Right forelimb (tissue), 1 donor: Measurements from ENCODE around the gene SPRYD3.
"Not testable (repeated sequence)": the region's sequence is repeated elsewhere in the genome, so short reads cannot be mapped to it uniquely, and the experiment has no call there.

Experiments used
- DNase-seq: peaks from one replicate; pipeline ENCODE4 v3.0.0-alpha.2; 2018

SPRYD3 gene

DNA sequence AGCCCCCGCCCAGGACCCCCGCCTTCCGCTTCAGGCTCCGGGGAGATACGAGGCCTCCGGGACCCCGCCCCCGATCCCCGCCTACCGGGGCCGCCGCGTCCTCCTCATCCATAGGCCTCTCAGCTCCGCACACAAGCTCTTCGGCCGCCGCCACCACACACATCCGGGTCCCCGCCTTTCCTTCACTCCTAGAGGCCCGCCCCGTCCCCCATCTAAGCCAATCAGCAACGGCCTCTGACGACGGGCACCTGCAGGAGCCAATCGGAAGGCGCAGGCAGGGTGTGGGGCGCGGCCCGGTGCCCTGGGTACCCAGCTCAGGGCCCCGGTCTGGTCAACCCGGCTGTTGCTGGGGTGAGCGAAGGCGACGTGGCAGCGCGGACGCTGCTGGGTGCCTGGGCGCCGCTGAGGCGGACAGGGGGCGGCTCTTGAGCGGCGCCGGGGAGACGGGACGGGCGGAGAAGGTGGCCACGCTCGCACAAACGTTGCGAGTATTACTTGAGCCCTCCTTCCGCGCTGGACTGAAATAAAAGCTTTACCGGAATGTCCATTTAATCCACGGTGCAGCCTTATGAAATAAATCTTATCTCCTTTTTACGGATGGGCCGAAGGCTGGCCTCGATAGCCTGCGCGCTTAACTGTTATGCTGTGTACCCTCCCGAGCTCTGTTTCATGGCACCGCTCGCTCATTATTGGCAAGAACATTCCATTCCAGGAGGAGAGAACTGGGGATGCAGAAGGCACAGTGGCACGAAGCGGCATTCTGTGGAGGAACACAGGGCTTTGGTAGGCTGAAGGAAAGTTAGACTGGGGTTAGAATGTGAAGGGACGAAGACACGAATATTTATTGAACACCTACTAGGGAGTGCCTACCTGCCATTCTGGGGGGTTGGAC is at the start of gene SPRYD3:
Gene SPRYD3, minus strand, starts transcription at position 165 of the 892 bp plus-strand sequence. Its CDS starts 57 bp downstream, at position 108.
- peak; percentile 99 for DNase-seq

- DNase-seq = no peak
Observed at GRCh38 chr12:53127169-53127568, 48.0 kb upstream of the SPRYD3 start.

- DNase-seq = no peak
Observed at GRCh38 chr12:53124352-53124723, 45.1 kb upstream of the SPRYD3 start.

DNA sequence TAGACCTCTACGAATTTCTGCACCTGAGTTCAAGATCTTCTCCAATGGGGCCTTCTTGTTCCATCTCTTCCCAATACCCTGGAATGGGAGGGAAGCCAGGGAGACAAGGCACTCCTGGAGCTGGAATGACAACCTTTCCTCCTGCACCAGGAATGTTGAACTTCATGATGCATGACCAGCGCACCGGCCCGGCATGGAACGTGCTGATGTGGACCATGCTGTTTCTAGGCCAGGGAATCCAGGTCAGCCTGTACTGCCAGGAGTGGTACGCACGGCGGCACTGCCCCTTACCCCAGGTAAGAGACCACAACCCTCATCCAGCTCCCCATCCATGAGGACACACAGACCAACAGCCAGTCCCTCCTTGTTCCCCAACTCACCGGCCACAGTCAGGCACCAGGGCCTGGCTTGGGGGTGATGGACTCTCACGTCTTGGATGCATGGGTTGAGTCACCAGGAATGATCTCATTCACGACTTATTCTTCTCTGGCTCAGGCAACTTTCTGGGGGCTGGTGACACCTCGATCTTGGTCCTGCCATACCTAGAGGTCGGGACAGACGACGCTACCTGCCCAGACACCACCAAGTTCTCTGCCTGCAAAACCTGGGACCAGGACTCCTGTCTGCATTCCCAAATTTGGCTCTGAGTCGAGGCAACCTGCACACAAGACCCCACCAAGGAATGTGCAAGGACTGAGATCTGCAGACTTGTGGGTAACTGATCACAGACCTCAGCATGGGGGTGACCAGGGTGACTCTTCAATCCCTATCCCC is 44.6 kb upstream of the SPRYD3 start:
- DNase-seq = no peak

DNA sequence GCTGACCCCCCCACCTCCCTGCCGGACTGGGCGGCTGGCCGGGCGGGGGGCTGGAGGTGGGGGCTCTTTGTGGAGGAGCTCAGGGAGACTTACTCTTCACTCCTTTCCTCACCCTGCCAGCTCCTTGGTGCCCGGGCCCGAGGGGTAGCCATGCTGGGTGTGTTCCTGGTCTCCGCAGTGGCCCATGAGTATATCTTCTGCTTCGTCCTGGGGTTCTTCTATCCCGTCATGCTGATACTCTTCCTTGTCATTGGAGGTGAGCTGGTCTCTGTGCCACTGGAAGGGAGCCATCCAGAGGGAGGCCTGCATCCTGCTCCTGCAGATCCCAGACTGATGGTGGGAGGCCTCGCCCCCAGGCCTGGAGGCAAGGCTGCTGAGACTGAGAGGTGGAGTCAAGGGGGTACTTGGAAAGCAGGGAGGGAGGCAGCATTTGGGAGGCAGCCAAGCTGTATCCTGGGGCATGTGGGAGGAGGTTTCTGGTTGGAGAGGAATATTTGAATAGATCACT is 43.8 kb upstream of the SPRYD3 start:
- DNase-seq = no peak

DNA sequence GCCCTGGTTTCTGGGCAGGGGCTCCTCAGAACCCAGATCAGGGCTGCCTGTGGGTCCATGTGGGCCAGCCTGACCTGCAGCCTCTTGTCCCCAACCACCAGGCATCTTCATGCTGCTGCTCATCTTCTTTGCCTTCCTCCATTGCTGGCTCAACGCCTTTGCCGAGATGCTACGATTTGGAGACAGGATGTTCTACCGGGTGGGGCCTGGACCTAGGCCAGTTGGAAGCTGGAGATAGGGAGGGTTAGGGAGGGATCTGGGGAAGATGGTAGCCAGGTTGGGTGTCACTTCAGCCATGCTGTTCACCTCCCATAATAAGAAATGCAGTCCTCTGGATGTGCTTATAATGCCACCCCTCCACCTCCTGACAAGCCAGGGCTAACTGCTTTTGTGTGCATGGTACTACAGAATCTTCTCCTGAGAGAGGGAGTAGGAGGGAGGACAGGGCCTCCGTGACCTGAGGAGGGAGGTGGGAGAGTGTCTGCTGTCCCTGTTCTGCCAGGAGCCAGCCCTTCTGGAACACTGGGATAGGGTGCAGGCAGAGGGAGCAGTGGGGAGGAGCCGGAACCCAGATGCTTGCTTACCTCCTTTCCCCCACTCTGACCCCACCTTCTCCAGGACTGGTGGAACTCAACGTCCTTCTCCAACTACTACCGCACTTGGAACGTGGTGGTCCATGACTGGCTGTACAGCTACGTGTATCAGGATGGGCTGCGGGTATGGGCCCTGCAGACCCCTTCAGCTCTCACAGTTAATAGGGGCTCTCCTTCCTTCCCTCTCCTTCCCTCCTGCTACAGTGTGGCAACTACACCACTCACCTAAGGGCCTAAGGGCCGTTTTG is 41.7 kb upstream of the SPRYD3 start:
- no peak for DNase-seq

DNA sequence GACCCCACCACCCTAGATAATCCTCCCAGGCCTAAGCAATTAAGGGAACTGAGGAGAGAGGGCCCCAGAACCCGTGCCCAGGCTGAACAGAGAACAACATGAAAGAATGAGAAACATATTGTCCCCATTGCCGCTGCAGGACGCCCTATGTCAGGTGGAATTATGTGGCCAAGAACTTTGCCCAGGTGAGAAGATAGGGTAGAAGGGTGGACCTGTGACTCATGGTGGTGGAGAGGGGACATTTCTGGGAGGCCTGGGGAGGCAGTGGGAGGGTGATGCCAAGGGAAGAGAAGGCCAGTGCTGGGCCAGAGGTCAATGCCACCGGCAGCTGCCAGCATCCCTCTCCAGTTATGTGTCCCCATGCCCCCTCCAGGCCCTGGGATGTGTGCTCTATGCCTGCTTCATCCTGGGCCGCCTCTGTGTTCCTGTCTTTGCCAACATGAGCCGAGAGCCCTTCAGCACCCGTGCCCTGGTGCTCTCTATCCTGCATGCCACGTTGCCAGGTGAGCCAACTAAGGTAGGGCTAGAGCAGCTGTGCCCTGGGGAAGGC is 39.6 kb upstream of the SPRYD3 start:
- DNase-seq = no peak

DNA sequence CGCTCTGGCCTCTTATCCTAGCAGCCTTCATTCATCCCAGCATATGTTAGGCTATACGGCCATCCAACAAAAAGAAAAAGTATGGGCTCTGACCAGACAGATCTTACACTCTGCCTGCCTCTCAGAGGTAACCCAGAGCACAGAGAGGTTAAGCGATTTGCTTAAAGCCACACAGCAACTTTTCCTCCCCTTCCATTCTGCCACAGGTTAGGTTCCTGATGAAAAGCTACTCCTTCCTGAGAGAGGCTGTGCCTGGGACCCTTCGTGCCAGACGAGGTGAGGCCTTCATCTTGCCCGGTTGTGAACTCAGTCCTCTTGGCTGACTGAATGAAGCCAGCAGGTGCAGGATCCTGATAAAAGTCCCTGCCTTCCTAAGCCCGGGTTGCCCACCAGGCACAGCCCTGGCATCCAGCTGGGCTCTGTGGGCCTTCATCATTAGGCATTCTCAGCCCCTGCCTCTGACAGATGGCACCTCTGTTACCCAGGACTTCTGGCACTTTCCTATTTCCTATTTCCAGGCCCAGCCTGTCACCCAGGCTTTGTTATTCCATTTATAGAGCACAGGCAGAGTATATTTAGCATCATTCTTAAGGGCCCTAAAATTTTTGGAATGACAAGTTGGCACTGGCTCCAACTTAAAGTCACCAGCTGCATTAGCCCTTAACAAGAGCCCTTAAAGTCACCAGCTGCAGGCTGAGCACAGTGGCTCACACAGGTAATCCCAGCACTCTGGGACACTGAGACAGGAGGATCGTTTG is 36.9 kb upstream of the SPRYD3 start:
- no peak for DNase-seq

GRCh38 chr12:53115112-53115890 is 36.1 kb upstream of the SPRYD3 start:
- no peak for DNase-seq

GRCh38 chr12:53113951-53114350 is 34.8 kb upstream of the SPRYD3 start:
- DNase-seq = no peak

- DNase-seq = no peak
Observed at GRCh38 chr12:53113136-53113705, 34.0 kb upstream of the SPRYD3 start.

DNA sequence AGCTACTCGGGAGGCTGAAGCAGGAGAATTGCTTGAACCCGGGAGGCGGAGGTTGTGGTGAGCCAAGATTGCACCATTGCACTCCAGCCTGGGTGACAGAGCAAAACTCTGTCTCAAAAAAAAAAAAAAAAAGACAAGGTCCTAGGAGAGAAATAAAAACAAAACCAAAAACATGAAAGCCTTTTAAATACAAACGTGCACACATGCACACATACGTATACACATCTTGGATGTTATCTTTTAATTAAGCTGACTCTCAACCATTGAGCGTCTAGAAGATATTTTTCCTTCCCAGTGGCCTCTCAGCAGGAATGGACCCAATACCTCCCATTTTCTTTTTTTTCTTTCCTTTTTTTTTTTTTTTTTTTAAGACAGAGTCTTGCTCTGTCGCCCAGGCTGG is 33.2 kb upstream of the SPRYD3 start:
- DNase-seq = not testable (repeated sequence)

DNA sequence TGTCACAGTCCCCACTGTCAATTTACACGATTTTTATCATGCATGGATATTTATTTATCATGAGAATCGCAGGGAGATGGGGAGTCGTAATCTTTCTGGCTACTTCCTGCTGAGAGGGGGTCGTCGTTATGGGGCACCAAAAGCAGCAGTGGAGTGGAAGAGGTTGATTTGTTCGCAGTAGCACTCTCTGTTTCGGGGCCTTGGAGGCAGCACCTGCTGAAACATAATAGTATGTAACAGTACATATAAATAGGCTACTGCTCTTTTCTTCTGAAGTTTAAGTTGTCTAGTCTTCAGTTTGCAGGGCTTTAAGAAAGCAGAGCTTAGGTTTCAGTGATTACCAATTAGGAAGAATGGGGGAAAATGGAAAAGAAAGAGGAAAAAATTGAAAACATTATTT is 27.9 kb upstream of the SPRYD3 start:
- DNase-seq = no peak

DNA sequence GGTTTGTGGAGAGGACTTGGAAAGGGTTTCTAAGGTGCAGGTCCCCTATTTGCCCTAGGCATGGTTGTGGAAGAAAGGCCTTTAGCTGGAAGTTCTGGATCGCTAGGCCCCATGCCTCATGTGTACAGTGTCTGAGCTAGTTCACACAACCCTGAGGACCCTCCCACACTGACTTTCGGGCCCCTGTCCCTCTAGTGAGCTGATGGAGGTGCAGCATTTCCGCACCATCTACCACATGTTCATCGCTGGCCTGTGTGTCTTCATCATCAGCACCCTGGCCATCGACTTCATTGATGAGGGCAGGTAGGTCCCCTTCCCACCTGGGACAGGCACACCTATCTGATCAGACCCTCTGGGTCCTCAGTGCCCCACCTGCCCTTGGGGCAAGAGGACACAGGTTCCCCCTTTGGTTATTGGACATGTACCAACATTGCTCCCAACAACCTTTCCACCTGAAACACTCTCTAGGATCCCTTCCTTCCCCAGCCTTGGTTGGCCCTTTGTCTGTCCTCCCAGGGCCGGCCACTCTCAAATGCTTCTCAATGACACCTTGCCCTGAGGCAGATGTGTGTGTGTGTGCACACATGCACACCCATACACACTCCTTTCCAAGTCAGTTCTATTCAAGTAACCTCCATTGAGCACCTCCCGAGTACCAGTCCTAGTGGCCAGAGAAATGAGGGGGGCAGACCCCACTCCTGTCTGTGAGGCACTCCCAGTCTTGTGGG is 26.7 kb upstream of the SPRYD3 start:
- DNase-seq = no peak

GRCh38 chr12:53105256-53105655 is 26.1 kb upstream of the SPRYD3 start:
- DNase-seq = no peak

- DNase-seq = no peak
Observed at GRCh38 chr12:53103860-53104305, 24.7 kb upstream of the SPRYD3 start.

DNA sequence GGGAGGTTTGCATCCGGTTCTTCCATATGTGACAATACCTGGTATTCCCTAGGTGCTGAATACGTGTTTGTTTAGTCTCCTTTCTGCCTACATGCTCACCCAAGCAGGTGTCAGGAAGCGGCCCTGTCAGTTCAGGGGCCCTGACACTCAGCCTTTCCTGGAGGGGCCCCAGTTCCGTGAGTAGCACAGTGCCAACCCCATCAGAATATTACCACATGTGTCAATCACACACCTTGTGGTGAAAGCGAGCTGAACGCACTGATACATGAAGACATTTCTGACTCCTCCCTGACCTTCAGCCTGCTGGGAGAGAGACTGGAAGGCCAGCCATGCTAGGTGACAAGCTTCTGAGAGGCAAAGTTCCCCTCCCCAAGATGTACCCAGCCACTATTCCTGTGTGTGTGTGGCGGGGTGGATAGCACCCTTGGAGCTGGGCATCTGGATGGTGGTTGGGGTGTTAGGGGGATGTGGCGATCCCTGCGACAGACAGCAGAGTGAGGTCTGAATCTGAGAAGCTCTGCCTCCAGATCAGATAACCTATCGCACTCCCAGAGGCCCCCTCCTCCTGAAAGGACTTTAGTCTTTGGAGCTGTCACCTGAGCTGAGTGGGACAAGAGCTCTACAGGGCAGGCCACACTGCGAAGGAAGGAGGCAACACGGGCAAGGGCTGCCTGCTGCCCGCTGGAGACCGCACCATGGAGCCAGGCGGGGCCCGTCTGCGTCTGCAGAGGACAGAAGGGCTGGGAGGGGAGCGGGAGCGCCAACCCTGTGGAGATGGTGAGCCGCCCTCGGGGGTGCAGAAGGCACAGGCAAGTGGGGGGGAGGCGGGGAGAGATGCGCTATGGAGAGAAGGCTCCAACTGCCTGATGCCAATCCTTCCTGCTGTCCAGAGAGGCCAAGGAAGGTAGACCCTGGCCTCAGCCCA is 24.0 kb upstream of the SPRYD3 start, which contains the start of gene SOAT2:
Gene SOAT2, plus strand, starts transcription at position 604 of the 925 bp plus-strand sequence. Its CDS starts 92 bp downstream, at position 696.
- DNase-seq = no peak
